ENCODE results near the gene ITPK1. TPM values are rescaled to one million over a fixed set of nuclear protein-coding genes. Genes with fewer than 3 reads are reported as not detected.

ITPK1 gene
- total RNA-seq, 3 donors from 2014 or later (not counting 1 experiment from before 2014, with no cell fraction given): 73.2 to 74.8 (median 74.4) TPM

- H3K27me3 Mint-ChIP-seq (ENCODE audit: low read depth in 2 of 2): no peaks in the 10 kb centered on the region
- H3K4me1 ChIP-seq (ENCODE audit: control insufficient read depth, insufficient read depth, low read length): peaks cover 8% of the 10 kb centered on the region
- H3K27ac ChIP-seq (ENCODE audit: low read length): no peak overlapping the region
- intact Hi-C loops (cut with micrococcal nuclease): loop anchor here (1.0 to 2.0 kb wide), 2 partner anchors 187 to 267 kb away; no protein-coding TSS in a partner anchor
- H3K36me3 Mint-ChIP-seq: no peaks in the 10 kb centered on the region
- no peaks in the 10 kb centered on the region for H3K27me3 ChIP-seq (ENCODE audit: control insufficient read depth, insufficient read depth, low read length)
- peaks cover 6 to 8% of the 10 kb centered on the region in 2 donors for H3K4me1 Mint-ChIP-seq
- WGBS (ENCODE audit: insufficient coverage): 25% methylated on average over 17 of the region's 18 CpGs
- ATAC-seq (peak; percentile 90 to 99 (median 97)), DNase-seq (peak; percentile 80 to 88)
- TF ChIP-seq, protein P1, sequence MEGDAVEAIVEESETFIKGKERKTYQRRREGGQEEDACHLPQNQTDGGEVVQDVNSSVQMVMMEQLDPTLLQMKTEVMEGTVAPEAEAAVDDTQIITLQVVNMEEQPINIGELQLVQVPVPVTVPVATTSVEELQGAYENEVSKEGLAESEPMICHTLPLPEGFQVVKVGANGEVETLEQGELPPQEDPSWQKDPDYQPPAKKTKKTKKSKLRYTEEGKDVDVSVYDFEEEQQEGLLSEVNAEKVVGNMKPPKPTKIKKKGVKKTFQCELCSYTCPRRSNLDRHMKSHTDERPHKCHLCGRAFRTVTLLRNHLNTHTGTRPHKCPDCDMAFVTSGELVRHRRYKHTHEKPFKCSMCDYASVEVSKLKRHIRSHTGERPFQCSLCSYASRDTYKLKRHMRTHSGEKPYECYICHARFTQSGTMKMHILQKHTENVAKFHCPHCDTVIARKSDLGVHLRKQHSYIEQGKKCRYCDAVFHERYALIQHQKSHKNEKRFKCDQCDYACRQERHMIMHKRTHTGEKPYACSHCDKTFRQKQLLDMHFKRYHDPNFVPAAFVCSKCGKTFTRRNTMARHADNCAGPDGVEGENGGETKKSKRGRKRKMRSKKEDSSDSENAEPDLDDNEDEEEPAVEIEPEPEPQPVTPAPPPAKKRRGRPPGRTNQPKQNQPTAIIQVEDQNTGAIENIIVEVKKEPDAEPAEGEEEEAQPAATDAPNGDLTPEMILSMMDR (IDR thresholded peaks at IDR 0.05): peak; percentile 92
- H3K27ac Mint-ChIP-seq: peak overlapping the region in 1 of 2 donors; percentile 31
- H3K4me3 ChIP-seq (ENCODE audit: low read length): no peak overlapping the region
- no peaks in the 10 kb centered on the region for H3K9me3 ChIP-seq (ENCODE audit: control insufficient read depth, insufficient read depth, low read length)
- no peak overlapping the region for H3K4me3 Mint-ChIP-seq
- no peaks in the 10 kb centered on the region for H3K9me3 Mint-ChIP-seq
- H3K36me3 ChIP-seq (ENCODE audit: control insufficient read depth, insufficient read depth, low read length): peaks cover 42% of the 10 kb centered on the region
Measured at GRCh38 chr14:92951912-92952471, 163.7 kb downstream of the ITPK1 start.

DNA sequence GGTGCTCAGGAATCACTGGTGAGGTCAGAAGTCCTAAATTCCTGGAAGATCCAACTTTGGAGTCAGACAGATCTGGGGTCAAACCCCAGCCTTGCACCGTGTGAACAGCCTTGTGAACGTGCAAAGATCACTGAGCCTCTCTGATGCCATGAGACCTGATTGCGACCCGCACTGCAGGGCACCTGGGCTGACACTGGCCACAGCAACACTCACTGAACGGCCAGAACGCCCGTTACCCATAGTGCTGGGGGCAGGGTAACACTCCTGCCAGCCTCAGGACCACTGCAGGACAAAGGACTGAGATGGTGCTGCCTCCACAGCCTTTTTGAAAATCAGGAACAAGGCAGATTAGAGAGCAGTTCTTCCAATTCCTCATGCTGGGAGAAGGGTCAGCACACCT lies 164.5 kb downstream of the ITPK1 start:
- ATAC-seq (no peak), DNase-seq (no peak)
- Histone ChIP-seq H3K4me3 (ENCODE audit: low read length) (no peak overlapping the region), H3K27ac (ENCODE audit: low read length) (no peak overlapping the region), H3K9me3 (ENCODE audit: control insufficient read depth, insufficient read depth, low read length) (no peaks in the 10 kb centered on the region), H3K27me3 (ENCODE audit: control insufficient read depth, insufficient read depth, low read length) (no peaks in the 10 kb centered on the region), H3K4me1 (ENCODE audit: control insufficient read depth, insufficient read depth, low read length) (peaks cover 8% of the 10 kb centered on the region), H3K36me3 (ENCODE audit: control insufficient read depth, insufficient read depth, low read length) (peaks cover 41% of the 10 kb centered on the region)
- intact Hi-C loops (cut with micrococcal nuclease): no loop called here
- H3K27ac Mint-ChIP-seq: no peak overlapping the region
- H3K4me3 Mint-ChIP-seq: no peak overlapping the region
- WGBS (ENCODE audit: insufficient coverage): 97% methylated on average over 7 of the region's 7 CpGs
- no peaks in the 10 kb centered on the region for H3K9me3 Mint-ChIP-seq
- H3K36me3 Mint-ChIP-seq: no peaks in the 10 kb centered on the region
- TF ChIP-seq, protein P1 (IDR thresholded peaks at IDR 0.05): no peak
- peaks cover 6 to 8% of the 10 kb centered on the region in 2 donors for H3K4me1 Mint-ChIP-seq
- no peaks in the 10 kb centered on the region for H3K27me3 Mint-ChIP-seq (ENCODE audit: low read depth in 2 of 2)

- no peak for DNase-seq
- 93% methylated on average over 6 of the region's 6 CpGs for WGBS (ENCODE audit: insufficient coverage)
- H3K27me3 Mint-ChIP-seq (ENCODE audit: low read depth in 2 of 2): no peaks in the 10 kb centered on the region
- Histone ChIP-seq H3K4me3 (ENCODE audit: low read length) (no peak overlapping the region), H3K27ac (ENCODE audit: low read length) (no peak overlapping the region), H3K9me3 (ENCODE audit: control insufficient read depth, insufficient read depth, low read length) (no peaks in the 10 kb centered on the region), H3K27me3 (ENCODE audit: control insufficient read depth, insufficient read depth, low read length) (no peaks in the 10 kb centered on the region), H3K4me1 (ENCODE audit: control insufficient read depth, insufficient read depth, low read length) (peaks cover 8% of the 10 kb centered on the region), H3K36me3 (ENCODE audit: control insufficient read depth, insufficient read depth, low read length) (peaks cover 42% of the 10 kb centered on the region)
- H3K4me3 Mint-ChIP-seq: no peak overlapping the region
- H3K9me3 Mint-ChIP-seq: no peaks in the 10 kb centered on the region
- peaks cover 6 to 8% of the 10 kb centered on the region in 2 donors for H3K4me1 Mint-ChIP-seq
- intact Hi-C loops (cut with micrococcal nuclease): no loop called here
- no peaks in the 10 kb centered on the region for H3K36me3 Mint-ChIP-seq
- TF ChIP-seq, protein P1 (IDR thresholded peaks at IDR 0.05): no peak
- H3K27ac Mint-ChIP-seq: no peak overlapping the region
- ATAC-seq: no peak
Measured at GRCh38 chr14:92950773-92951172, 165.0 kb downstream of the ITPK1 start.

GRCh38 chr14:92950193-92950540 lies 165.6 kb downstream of the ITPK1 start:
- TF ChIP-seq, protein P1 (IDR thresholded peaks at IDR 0.05): no peak
- H3K27ac ChIP-seq (ENCODE audit: low read length): no peak overlapping the region
- H3K4me3 ChIP-seq (ENCODE audit: low read length): no peak overlapping the region
- peaks cover 8% of the 10 kb centered on the region for H3K4me1 ChIP-seq (ENCODE audit: control insufficient read depth, insufficient read depth, low read length)
- H3K27ac Mint-ChIP-seq: no peak overlapping the region
- H3K9me3 ChIP-seq (ENCODE audit: control insufficient read depth, insufficient read depth, low read length): no peaks in the 10 kb centered on the region
- no peaks in the 10 kb centered on the region for H3K27me3 ChIP-seq (ENCODE audit: control insufficient read depth, insufficient read depth, low read length)
- peaks cover 45% of the 10 kb centered on the region for H3K36me3 ChIP-seq (ENCODE audit: control insufficient read depth, insufficient read depth, low read length)
- intact Hi-C loops (cut with micrococcal nuclease): no loop called here
- no peaks in the 10 kb centered on the region for H3K36me3 Mint-ChIP-seq
- no peaks in the 10 kb centered on the region for H3K9me3 Mint-ChIP-seq
- 97% methylated on average over 7 of the region's 7 CpGs for WGBS (ENCODE audit: insufficient coverage)
- no peaks in the 10 kb centered on the region for H3K27me3 Mint-ChIP-seq (ENCODE audit: low read depth in 2 of 2)
- no peak for DNase-seq
- no peak overlapping the region for H3K4me3 Mint-ChIP-seq
- no peak for ATAC-seq
- peaks cover 6 to 8% of the 10 kb centered on the region in 2 donors for H3K4me1 Mint-ChIP-seq
